H9 (cell line): ENCODE measurements around the gene HLA-DMA. TPM values are rescaled to one million over a fixed set of nuclear protein-coding genes. Genes with fewer than 3 reads are reported as not detected.

Source experiments
- DNase-seq: peaks from one replicate; pipeline ENCODE4 v3.0.0-alpha.2; 2017
- H2AFZ ChIP-seq: one replicate; pipeline ENCODE4 v1.6.1; 2013; ENCODE audit warnings: mild to moderate bottlenecking, low read length, control low read depth, moderate library complexity
- H2AK5ac ChIP-seq: 2 replicates; pipeline ENCODE4 v1.6.1; 2013; ENCODE audit warnings: low read length, control low read depth, mixed read lengths; ENCODE audit not compliant: insufficient read length
- H2BK120ac ChIP-seq: one replicate; pipeline ENCODE4 v1.6.1; 2013; ENCODE audit warnings: low read depth, mild to moderate bottlenecking, low read length, control low read depth, inconsistent platforms; ENCODE audit not compliant: poor library complexity, severe bottlenecking
- H2BK12ac ChIP-seq: 2 replicates; pipeline ENCODE4 v1.6.1; 2013; ENCODE audit warnings: low read length, control low read depth, mixed read lengths, low read depth; ENCODE audit not compliant: insufficient read length
- H2BK15ac ChIP-seq: 2 replicates; pipeline ENCODE4 v1.6.1; 2013; ENCODE audit warnings: low read depth, low read length, control low read depth
- H2BK20ac ChIP-seq: one replicate; pipeline ENCODE4 v1.6.1; 2013; ENCODE audit warnings: low read depth, mild to moderate bottlenecking, low read length, control low read depth, inconsistent platforms; ENCODE audit not compliant: poor library complexity, severe bottlenecking
- H2BK5ac ChIP-seq: 2 replicates; pipeline ENCODE4 v1.6.1; 2013; ENCODE audit warnings: low read length, control low read depth, mixed read lengths; ENCODE audit not compliant: insufficient read length
- H3K14ac ChIP-seq: 2 replicates; pipeline ENCODE4 v1.6.1; 2013; ENCODE audit warnings: low read length, control low read depth; ENCODE audit not compliant: insufficient read depth
- H3K18ac ChIP-seq: 2 replicates; pipeline ENCODE4 v1.6.1; 2013; ENCODE audit warnings: low read depth, mild to moderate bottlenecking, mixed read lengths, low read length, control low read depth; ENCODE audit not compliant: insufficient read length
- H3K23ac ChIP-seq: 2 replicates; pipeline ENCODE4 v1.6.1; 2013; ENCODE audit warnings: low read length, control low read depth, mixed read lengths, low read depth; ENCODE audit not compliant: insufficient read length
- H3K23me2 ChIP-seq: 2 replicates; pipeline ENCODE4 v1.6.1; 2013; ENCODE audit warnings: low read depth, mild to moderate bottlenecking, mixed read lengths, low read length, control low read depth; ENCODE audit not compliant: insufficient read length, poor library complexity, severe bottlenecking
- H3K27ac ChIP-seq: 2 replicates; pipeline ENCODE4 v1.5.1; 2013; ENCODE audit warnings: low read length, control low read depth, mixed read lengths, low read depth; ENCODE audit not compliant: insufficient read length
- H3K27me3 ChIP-seq: 2 replicates; pipeline ENCODE4 v1.6.1; 2013; ENCODE audit warnings: low read length, control low read depth, inconsistent platforms; ENCODE audit not compliant: insufficient read depth
- H3K4ac ChIP-seq: 2 replicates; pipeline ENCODE4 v1.6.1; 2013; ENCODE audit warnings: low read depth, mild to moderate bottlenecking, control low read depth, inconsistent platforms, low read length, moderate library complexity
- H3K4me1 ChIP-seq: 2 replicates; pipeline ENCODE4 v1.6.1; 2013; ENCODE audit warnings: low read length, control low read depth, inconsistent platforms; ENCODE audit not compliant: insufficient read depth
- H3K4me2 ChIP-seq: 2 replicates; pipeline ENCODE4 v1.6.1; 2013; ENCODE audit warnings: low read length, control low read depth, mixed read lengths; ENCODE audit not compliant: insufficient read length, insufficient read depth
- H3K56ac ChIP-seq: 2 replicates; pipeline ENCODE4 v1.6.1; 2013; ENCODE audit warnings: low read depth, mild to moderate bottlenecking, mixed read lengths, low read length, control low read depth; ENCODE audit not compliant: insufficient read length
- H3K79me1 ChIP-seq: 2 replicates; pipeline ENCODE4 v1.6.1; 2013; ENCODE audit warnings: low read depth, mild to moderate bottlenecking, moderate library complexity, low read length, control low read depth, inconsistent platforms; ENCODE audit not compliant: insufficient read depth, poor library complexity, severe bottlenecking
- H3K79me2 ChIP-seq: 2 replicates; pipeline ENCODE4 v1.6.1; 2013; ENCODE audit warnings: low read length, control low read depth, inconsistent platforms; ENCODE audit not compliant: insufficient read depth
- H3K9ac ChIP-seq: 2 replicates; pipeline ENCODE4 v1.6.1; 2013; ENCODE audit warnings: low read length, control low read depth, mixed read lengths; ENCODE audit not compliant: insufficient read length; ENCODE audit errors: extremely low read depth
- H3K9me3 ChIP-seq: one replicate; pipeline ENCODE4 v1.6.1; 2013; ENCODE audit warnings: low read depth, low read length, inconsistent platforms; ENCODE audit not compliant: control insufficient read depth
- H3T11ph ChIP-seq: one replicate; pipeline ENCODE4 v1.6.1; 2013; ENCODE audit warnings: mild to moderate bottlenecking, low read length, control low read depth, inconsistent platforms
- H4K20me1 ChIP-seq: one replicate; pipeline ENCODE4 v1.6.1; 2013; ENCODE audit not compliant: control insufficient read depth, insufficient read length, insufficient read depth
- H4K5ac ChIP-seq: 2 replicates; pipeline ENCODE4 v1.6.1; 2013; ENCODE audit warnings: low read depth, mild to moderate bottlenecking, mixed read lengths, low read length, control low read depth; ENCODE audit not compliant: insufficient read length
- H4K8ac ChIP-seq: replicated peaks from 2 replicates; pipeline ENCODE4 v1.6.1; 2013; ENCODE audit warnings: low read length, control low read depth, mixed read lengths, low read depth; ENCODE audit not compliant: insufficient read length
- H4K91ac ChIP-seq: 2 replicates; pipeline ENCODE4 v1.6.1; 2013; ENCODE audit warnings: low read depth, mild to moderate bottlenecking, moderate library complexity, mixed read lengths, low read length, control low read depth; ENCODE audit not compliant: insufficient read length
- H3K27ac Mint-ChIP-seq, 3 experiments: 2 replicates in 2 of 3; 3 replicates in 1 of 3; pipeline ENCODE4 v1.8.0; 2020 to 2021; ENCODE audit warnings: mixed read lengths in 3 of 3, mild to moderate bottlenecking in 1 of 3, moderate library complexity in 1 of 3
- H3K27me3 Mint-ChIP-seq: 2 replicates; pipeline ENCODE4 v1.8.0; 2021; ENCODE audit warnings: low read depth, mild to moderate bottlenecking, moderate library complexity, mixed read lengths
- H3K36me3 Mint-ChIP-seq, 3 experiments: 2 replicates in 2 of 3; 3 replicates in 1 of 3; pipeline ENCODE4 v1.8.0; 2020 to 2021; ENCODE audit warnings: low read depth in 3 of 3, mixed read lengths in 3 of 3; ENCODE audit not compliant: insufficient read depth in 1 of 3
- H3K4me1 Mint-ChIP-seq, 2 experiments: 2 replicates each; pipeline ENCODE4 v1.8.0; 2020; ENCODE audit warnings: mixed read lengths in 2 of 2
- H3K4me3 Mint-ChIP-seq, 2 experiments: 2 replicates in 1 of 2; 3 replicates in 1 of 2; pipeline ENCODE4 v1.8.0; 2020 to 2021; ENCODE audit warnings: mild to moderate bottlenecking in 2 of 2, mixed read lengths in 2 of 2, moderate library complexity in 1 of 2
- H3K9me3 Mint-ChIP-seq, 2 experiments: 2 replicates in 1 of 2; 3 replicates in 1 of 2; pipeline ENCODE4 v1.8.0; 2020; ENCODE audit warnings: mild to moderate bottlenecking in 2 of 2, mixed read lengths in 2 of 2, moderate library complexity in 1 of 2
- WGBS: extraction: QIAGEN DNeasy Blood & Tissue Kit; methylation state at CpG from one replicate; pipeline ENCODE4 v1.1.7; 2013; ENCODE audit warnings: missing lambda C conversion rate, low lambda C conversion rate, mixed read lengths; ENCODE audit not compliant: insufficient read length; ENCODE audit errors: extremely low coverage; 5-methylcytosine and 5-hydroxymethylcytosine counted together
- total RNA-seq: library from RNA; stranded (reverse); gene quantifications from 2 replicates; pipeline ENCODE4 v1.2.1, GENCODE V29; 2021
- TF ChIP-seq, protein P1 (sequence below): fragments of 200-600 bp; sonication (generic); conservative IDR thresholded peaks from 3 replicates; pipeline ENCODE4 v1.8.0; 2021; ENCODE audit warnings: antibody characterized with exemption, mild to moderate bottlenecking

Gene HLA-DMA
- total RNA-seq, 1 experiment from 2014 or later, result 7.5 TPM

DNA sequence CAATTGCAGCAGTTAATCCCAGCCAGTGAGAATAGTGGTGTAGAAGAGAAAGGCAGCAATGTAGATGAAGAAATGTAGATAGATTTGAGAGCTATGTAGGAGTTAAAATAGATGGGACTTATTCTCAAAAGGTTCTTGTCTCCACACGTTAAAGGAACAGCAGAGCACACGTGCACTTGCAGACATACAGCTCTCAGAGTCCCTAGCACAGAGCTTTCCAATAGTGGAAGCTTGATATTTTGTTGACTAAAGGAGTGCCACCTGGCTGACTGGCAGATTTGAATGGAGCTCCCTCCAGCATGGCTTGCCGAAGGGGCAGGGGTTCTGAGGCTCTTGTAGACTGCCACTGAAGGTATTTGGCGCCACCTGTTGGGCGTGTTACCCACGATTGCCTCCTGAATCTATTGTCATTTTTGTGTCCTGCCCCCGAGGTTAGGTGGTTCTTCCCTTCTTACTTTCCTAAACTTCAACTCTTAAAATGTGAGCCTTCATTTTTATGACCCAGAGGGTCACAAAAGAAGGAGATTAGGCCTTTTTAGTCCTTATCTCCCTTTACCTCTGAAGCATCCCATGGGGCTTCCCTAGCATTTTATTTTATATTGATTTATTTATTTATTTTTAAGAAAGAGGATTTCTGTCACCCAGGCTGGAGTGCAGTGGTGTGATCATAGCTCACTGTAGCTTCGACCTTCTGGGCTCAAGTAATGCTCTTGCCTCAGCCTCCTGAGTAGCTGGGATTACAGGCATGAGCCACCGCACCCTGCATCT, 31.9 kb upstream of the HLA-DMA start:
- H2BK15ac ChIP-seq, result no peak overlapping the region
- H3K56ac ChIP-seq, result no peak overlapping the region
- H2BK20ac ChIP-seq, result no peak overlapping the region
- H4K20me1 ChIP-seq, result no peaks in the 10 kb centered on the region
- Mint-ChIP-seq H3K4me3 (no peak overlapping the region; a peak in 1 of 5 replicates), H3K36me3 (peaks cover 17 to 25% (median 19%) of the 10 kb centered on the region in 3 experiments; a peak in 6 of 7 replicates), H3K27me3 (peaks cover 6% of the 10 kb centered on the region), H3K27ac (peak overlapping the region in 1 of 3 experiments; percentile 80; a peak in 3 of 7 replicates), H3K9me3 (no peaks in the 10 kb centered on the region), H3K4me1 (peaks cover 12 to 28% of the 10 kb centered on the region in 2 experiments)
- H3K9me3 ChIP-seq, result no peaks in the 10 kb centered on the region
- no CpG with 5 or more reads among the region's 9 CpGs for WGBS
- no peaks in the 10 kb centered on the region for H3K27me3 ChIP-seq
- no peak overlapping the region for H4K8ac ChIP-seq
- no peak overlapping the region for H2AK5ac ChIP-seq
- H3K4ac ChIP-seq, result no peak overlapping the region
- H3T11ph ChIP-seq, result no peak overlapping the region
- H3K4me2 ChIP-seq, result no peak overlapping the region
- H4K5ac ChIP-seq, result no peak overlapping the region
- no peak overlapping the region for H2BK120ac ChIP-seq
- H2BK5ac ChIP-seq, result no peak overlapping the region
- H2AFZ ChIP-seq, result no peak overlapping the region
- no peaks in the 10 kb centered on the region for H3K79me2 ChIP-seq
- no peaks in the 10 kb centered on the region for H3K23me2 ChIP-seq
- no peak overlapping the region for H3K23ac ChIP-seq
- no peak overlapping the region for H2BK12ac ChIP-seq
- no peak overlapping the region for H3K14ac ChIP-seq
- no peak overlapping the region for H4K91ac ChIP-seq
- no peak overlapping the region for H3K18ac ChIP-seq
- no peak overlapping the region for H3K9ac ChIP-seq
- no peak overlapping the region for H3K27ac ChIP-seq
- TF ChIP-seq, protein P1, sequence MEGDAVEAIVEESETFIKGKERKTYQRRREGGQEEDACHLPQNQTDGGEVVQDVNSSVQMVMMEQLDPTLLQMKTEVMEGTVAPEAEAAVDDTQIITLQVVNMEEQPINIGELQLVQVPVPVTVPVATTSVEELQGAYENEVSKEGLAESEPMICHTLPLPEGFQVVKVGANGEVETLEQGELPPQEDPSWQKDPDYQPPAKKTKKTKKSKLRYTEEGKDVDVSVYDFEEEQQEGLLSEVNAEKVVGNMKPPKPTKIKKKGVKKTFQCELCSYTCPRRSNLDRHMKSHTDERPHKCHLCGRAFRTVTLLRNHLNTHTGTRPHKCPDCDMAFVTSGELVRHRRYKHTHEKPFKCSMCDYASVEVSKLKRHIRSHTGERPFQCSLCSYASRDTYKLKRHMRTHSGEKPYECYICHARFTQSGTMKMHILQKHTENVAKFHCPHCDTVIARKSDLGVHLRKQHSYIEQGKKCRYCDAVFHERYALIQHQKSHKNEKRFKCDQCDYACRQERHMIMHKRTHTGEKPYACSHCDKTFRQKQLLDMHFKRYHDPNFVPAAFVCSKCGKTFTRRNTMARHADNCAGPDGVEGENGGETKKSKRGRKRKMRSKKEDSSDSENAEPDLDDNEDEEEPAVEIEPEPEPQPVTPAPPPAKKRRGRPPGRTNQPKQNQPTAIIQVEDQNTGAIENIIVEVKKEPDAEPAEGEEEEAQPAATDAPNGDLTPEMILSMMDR, result peak; percentile 89
- H3K79me1 ChIP-seq, result no peaks in the 10 kb centered on the region
- DNase-seq, result peak; percentile 90
- peaks cover 4% of the 10 kb centered on the region; the same call in 1 of the 2 replicates for H3K4me1 ChIP-seq
